ENCODE results near the gene PITPNM2. TPM values are rescaled to one million over a fixed set of nuclear protein-coding genes. Genes with fewer than 3 reads are reported as not detected.

PITPNM2 gene
- total and polyA plus RNA-seq, 11 donors, result 12.0 to 28.5 (median 20.7) TPM

- Histone ChIP-seq H3K4me3 (no peak overlapping the region), H3K36me3 (peaks cover 0 to 3% (median 0%) of the 10 kb centered on the region in 9 donors), H3K4me1 (peaks cover 8 to 50% (median 42%) of the 10 kb centered on the region in 12 donors), H3K9me3 (no peaks in the 10 kb centered on the region), H3K27ac (peak overlapping the region; percentile 15 to 87 (median 79)), H3K27me3 (no peaks in the 10 kb centered on the region)
- no peak for DNase-seq
- intact Hi-C loops (cut with DNase I), result loop anchor here in 7 of 10 donors (5.0 to 10.0 kb wide), 2 partner anchors 34 to 46 kb away; no protein-coding TSS in a partner anchor
- WGBS, 4 donors, result 79 to 82% (median 80%) methylated on average over 6 of the region's 6 CpGs
- TF ChIP-seq POLR2A (IDR thresholded peaks at IDR 0.05), result no peak
- no peak for TF ChIP-seq CTCF (IDR thresholded peaks at IDR 0.05)
- ATAC-seq, result no peak
Observed at GRCh38 chr12:123140676-123141614, 9.9 kb downstream of the PITPNM2 start.

- ATAC-seq (peak in 3 of 4 donors; percentile 6 to 21 (median 12)), DNase-seq (peak in 1 of 5 donors; percentile 38)
- H3K4me3 ChIP-seq, result no peak overlapping the region
- intact Hi-C loops (cut with DNase I), result loop anchor here in 7 of 10 donors (5.0 to 10.0 kb wide), 2 partner anchors 33 to 45 kb away; no protein-coding TSS in a partner anchor
- no peak for TF ChIP-seq CTCF (IDR thresholded peaks at IDR 0.05)
- TF ChIP-seq POLR2A (IDR thresholded peaks at IDR 0.05), result no peak
- H3K4me1 ChIP-seq, result peaks cover 8 to 50% (median 42%) of the 10 kb centered on the region in 12 donors
- peaks cover 0 to 3% (median 0%) of the 10 kb centered on the region in 9 donors for H3K36me3 ChIP-seq
- no peaks in the 10 kb centered on the region for H3K9me3 ChIP-seq
- WGBS, 4 donors, result 55 to 63% (median 61%) methylated on average over 5 to 6 of the region's 6 CpGs
- H3K27me3 ChIP-seq, result no peaks in the 10 kb centered on the region
- peak overlapping the region in 10 of 12 donors; percentile 4 to 87 (median 79) for H3K27ac ChIP-seq
Observed at GRCh38 chr12:123139926-123140675, 10.8 kb downstream of the PITPNM2 start.

GRCh38 chr12:123135688-123136087, 15.2 kb downstream of the PITPNM2 start:
- intact Hi-C loops (cut with DNase I), result no loop called here
- Histone ChIP-seq H3K36me3 (peaks cover 0 to 3% (median 0%) of the 10 kb centered on the region in 9 donors), H3K27ac (no peak overlapping the region), H3K27me3 (no peaks in the 10 kb centered on the region), H3K4me3 (no peak overlapping the region), H3K9me3 (no peaks in the 10 kb centered on the region), H3K4me1 (peaks cover 0 to 32% (median 22%) of the 10 kb centered on the region in 12 donors)
- no peak for ATAC-seq
- WGBS, 4 donors, result 73 to 99% (median 79%) methylated on average over 7 to 8 of the region's 8 CpGs
- TF ChIP-seq POLR2A (IDR thresholded peaks at IDR 0.05), result no peak
- TF ChIP-seq CTCF (IDR thresholded peaks at IDR 0.05), result no peak
- no peak for DNase-seq
